GM18520 (cell line): ENCODE measurements around the gene LRP11.
A peak's percentile ranks its signal among the peaks of the same experiment; 100 is the strongest.
"Not testable (repeated sequence)": the region's sequence is repeated elsewhere in the genome, so short reads cannot be mapped to it uniquely, and the experiment has no call there.

Source experiments
- ATAC-seq: cut with Tn5 transposase; IDR thresholded peaks from one replicate; pipeline ENCODE4 v1.9.1; 2021; ENCODE audit not compliant: unreplicated experiment

Gene LRP11

DNA sequence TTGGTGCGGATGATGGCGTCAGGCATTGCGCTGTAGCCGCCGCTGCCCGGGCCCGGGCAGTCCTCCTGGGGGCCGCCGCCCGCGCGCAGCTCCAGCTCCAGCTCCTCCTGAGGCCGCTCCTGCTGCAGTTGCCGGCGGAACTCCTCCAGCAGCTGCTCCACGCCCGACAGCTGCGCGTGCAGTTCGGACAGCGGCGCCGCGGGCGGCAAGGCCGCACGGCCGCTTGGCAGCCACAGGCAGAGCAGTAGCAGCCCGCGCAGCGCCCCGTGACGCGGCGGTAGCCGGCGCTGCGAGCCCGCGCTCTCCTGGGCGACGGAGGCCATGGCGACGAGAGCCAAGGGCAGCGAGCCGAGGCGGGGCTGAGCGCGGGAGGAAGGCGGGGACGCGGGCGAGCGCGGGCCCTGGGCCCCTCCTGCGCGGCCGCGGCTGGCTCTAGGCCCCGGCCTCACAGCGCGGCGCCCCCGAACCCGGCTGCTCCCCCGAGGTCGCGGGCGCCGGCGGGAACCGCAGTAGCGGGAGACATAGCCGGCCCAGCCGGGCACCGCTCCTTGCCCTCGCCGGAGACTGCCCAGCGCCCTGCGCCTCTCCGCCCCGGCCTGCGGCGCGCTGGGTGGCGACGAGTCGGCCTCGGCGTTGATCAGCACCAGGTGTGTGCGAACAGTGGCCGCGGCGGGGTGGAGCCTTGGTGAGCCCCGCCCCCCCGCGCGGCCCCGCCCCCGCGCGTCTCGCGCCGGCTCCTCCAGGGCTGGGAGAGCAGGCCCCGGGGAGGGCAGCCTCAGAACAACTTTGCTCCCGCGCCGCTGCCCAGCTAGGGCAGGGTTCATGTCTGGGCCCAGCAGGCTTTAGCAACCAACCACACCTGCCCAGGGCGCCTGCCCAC lies at the start of gene LRP11:
TSS of gene LRP11 (minus strand) at position 662 of the 880 bp plus-strand sequence. CDS start at position 323, 339 bp downstream.
- peak; percentile 81 for ATAC-seq

DNA sequence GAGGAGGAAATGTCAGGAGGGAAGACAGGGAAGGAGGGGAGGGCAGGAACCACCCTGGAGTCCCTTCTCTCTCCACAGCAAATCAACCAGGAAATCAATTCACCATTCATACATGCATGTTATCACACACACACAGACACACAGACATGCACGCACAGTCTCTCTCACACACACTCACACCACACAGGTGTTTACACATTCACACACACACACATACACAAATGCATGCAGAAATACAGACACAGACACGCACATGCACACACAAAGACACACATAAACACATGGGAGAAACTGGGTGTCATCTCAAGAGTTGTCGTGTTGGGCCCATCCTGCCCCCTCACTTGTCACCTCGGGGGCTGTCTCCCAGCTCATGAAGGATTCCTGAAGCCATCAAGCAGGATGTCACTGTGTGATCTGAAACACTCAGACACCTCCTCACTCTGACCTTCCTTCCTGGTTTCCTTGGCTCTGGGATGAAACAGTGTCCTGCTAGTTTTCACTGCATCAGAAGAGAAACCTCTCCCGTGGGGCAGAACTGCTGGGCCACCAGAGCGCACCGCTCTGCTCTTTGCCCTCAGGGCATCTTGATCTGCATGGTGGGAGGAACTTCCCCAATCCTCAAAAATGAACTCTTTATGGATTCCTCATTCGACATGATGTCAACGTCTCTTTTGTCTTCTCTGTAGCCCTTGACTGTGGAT lies 49.5 kb upstream of the LRP11 start:
- ATAC-seq, result no peak

GRCh38 chr6:149913085-149913484 lies 48.9 kb upstream of the LRP11 start:
- ATAC-seq, result no peak

DNA sequence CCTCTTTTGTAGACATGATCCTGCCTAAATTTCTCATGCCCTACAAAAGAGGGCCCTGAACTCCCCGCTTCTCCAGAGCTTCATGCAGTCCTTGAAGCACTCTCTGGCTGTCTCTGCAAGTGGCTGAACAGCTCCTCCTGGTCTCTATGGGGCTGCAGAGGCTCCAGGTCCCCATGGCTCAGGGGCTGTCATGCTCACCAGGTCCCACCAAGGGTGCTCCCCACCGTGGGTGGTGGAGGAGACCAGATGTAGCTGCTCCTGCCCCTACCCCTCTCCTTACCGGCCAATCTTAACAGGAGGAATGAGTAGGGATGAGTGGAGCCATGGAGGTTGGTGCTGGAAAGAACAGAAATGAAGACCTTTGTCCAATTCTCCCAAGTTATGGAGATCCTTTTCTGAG lies 48.5 kb upstream of the LRP11 start:
- not testable (repeated sequence) for ATAC-seq

DNA sequence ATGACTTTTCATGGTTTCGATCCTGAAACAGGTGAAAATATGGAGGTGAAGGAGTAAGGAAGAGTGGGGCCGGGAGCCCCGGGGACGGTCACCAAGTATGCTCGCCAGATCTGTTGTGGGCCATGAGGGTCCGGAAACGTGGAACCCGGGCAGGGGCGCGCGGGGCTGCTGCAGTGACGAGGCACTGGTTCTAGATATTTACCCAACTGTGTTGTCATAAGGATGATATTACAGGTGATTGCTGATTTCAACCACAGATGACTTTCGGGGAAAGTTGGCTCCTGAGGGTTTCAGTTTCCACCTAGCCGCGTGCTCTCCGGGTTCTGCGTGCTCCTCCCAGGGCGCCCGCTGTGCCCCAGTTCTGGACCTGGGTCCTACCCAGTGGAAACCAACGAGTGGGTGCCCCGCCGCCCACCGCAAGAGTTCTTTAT lies 46.6 kb upstream of the LRP11 start:
- ATAC-seq, result no peak

- no peak for ATAC-seq
Measured at GRCh38 chr6:149909701-149910470, 45.7 kb upstream of the LRP11 start.

DNA sequence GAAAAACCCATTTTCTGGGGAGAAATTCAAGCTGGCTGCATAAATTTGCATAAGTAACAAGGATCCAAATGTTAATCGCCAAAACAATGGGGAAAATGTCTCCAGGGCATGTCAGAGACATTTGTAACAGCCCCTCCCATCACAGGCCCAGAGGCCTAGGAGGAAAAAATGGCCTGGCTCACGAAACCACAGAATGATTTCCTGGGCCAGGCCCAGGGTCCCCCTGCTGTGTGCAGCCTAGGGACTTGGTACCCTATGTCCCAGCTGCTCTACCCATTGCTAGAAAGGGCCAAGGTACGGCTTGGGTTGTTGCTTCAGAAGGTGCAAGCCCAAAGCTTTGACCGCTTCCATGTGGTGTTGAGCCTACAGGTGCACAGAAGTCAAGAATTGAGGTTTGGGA lies 44.3 kb upstream of the LRP11 start:
- ATAC-seq, result not testable (repeated sequence)

DNA sequence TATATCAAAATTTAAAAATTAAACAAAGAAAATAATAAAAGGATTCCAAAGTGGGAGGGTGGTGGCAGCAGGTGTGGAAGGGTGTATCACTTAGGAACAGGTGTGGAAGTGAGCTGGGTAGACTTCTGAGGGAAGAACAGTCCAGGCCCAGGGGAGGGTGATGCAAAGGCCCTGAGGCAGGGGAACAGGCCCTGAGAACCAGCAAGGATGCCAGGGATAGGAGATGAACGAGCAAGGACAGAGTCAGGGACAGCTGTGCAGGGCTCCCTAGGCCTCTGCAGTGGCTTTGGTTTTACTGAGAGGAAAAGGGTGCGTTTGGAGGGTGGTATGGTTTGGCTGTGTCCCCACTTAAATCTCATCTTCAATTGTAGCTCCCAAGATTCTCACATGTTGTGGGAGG lies 43.2 kb upstream of the LRP11 start:
- ATAC-seq, result no peak

GRCh38 chr6:149906405-149906804 lies 42.2 kb upstream of the LRP11 start:
- ATAC-seq, result no peak

DNA sequence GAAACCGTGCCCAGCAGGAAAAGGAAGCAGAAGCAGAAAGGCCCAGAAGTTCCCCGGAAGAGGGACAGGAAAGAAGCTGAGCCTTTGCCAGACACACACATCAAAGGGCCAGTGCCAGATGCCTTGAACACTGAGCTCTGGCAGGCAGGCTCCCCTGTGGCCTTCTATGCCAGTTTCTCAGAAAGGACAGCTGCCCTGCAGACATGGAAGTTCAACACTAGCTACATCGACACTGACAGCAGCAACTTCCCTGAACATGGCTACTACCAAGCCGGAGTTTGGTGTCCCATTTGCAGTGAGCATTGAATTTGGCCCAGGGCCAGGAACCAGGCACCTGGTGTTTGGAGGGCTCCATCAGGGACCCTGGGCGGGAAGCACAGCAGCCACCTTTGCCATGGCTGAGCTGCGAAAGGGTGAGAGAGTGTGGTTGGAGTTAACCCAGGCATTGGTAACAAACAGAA lies 41.8 kb upstream of the LRP11 start:
- no peak for ATAC-seq

- no peak for ATAC-seq
Measured at GRCh38 chr6:149905371-149905910, 41.3 kb upstream of the LRP11 start.

GRCh38 chr6:149904661-149905370 lies 40.7 kb upstream of the LRP11 start:
- ATAC-seq, result no peak

DNA sequence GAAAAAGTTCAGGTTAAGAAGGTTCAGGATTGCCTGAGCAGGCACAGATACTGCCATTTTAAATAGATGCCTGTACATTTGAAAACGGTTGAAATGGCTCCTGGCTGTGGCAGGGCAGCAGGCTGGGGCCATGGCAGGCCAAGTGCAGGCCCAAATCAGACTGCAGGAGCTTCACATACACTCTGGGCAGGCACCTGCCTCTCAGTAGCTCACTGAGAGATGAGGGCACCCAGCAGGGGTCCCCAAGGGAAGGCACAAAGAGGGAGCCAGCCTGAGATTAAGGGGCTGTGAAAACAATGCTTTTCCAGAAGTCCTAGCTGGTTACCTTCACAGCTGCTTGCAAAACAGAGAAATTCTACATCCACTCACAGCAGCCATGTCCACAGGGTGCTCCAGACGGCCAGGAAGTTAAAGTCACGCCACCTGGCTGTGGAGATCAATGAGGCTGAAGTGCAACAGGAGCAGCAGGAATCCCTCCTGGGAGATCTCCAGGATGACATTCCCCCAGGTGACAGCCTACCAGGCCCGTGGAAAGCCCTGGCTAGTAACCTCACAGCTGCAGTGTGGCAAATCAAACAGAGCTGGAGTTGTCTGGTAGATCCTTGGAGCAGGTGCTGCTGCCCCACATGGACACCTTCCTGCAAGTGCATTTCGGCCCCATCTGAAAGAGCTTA lies 39.9 kb upstream of the LRP11 start:
- ATAC-seq, result no peak

DNA sequence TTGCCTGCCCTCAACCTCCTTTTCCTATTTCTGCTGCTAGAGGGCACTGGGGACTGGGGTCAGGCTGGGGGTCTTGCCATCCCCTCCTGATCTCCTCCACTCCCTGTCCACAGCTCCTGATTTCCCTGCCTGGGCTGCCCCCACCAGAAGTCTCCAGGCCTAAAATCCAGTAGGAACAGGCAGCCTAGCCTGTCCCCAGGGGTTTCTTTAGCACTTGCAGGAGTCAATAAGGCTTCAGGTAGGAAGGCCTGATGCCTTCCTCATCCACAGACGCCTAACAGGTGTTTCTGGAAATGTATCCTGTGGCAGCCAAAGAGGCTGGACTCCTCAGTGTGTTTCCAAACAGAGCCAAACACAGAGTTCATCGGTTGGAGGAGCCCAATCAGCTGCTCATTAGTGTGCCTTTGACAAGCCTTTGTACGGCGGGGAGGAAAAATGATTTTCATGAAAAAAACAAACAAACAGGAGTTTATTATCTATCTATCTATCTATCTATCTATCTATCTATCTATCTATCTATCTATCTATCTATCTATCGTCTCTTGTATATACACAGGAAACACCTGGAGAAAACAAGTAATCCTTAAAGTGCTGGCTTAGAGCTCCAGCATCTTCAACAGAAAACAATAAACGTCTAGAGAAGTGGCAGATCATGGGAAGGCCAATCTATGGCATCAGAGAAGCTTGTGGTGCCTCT lies 37.4 kb upstream of the LRP11 start:
- ATAC-seq, result no peak

- no peak for ATAC-seq
Measured at GRCh38 chr6:149900620-149901443, 36.7 kb upstream of the LRP11 start.

DNA sequence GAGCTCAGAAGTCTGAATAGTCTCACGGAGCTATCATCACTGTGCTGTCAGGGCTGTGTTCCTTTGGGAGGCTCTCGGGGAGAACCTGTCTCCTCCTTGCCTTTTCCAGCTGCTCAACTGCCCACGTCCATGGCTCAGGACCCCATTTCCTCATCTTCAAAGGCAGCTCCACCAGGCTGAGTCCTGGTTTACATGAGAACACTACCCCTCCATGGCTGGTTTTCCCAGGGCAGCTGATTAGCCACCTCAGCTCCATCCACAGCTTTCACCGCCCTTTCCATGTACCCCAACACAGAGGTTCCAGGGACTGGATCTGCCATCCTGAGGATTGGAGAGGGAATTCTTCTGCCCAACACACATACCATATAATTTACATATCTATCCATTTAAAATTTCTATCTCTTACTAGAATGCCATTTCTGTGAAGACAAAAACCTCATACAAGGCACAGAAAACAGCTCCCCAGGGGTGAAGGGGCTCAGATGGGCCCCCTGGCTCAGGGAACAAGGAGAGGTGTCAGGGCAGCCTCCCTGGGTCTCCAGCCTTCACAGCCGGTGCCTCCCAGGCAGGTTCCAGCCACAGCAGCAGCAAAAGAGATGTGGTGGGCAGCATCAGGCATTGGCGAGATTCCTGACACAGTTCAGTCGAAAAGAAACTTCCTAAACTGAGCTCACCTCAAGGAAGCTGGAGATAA lies 35.9 kb upstream of the LRP11 start:
- ATAC-seq, result no peak

DNA sequence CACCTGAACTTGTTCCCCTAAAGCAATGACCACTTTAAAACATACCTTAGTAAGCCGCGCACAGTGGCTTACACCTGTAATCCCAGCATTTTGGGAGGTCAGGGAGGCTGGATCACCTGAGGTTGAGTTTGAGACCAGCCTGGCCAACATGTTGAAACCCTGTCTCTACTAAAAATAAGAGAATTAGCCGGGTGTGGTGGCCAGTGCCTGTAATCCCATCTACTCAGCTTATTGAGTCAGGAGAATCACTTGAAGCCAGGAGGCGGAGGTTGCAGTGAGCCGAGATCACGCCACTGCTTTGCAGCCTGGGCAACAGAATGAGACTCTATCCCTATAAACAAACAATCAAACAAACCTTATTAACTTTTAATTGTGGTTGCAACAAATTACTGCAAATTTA lies 35.3 kb upstream of the LRP11 start:
- no peak for ATAC-seq

DNA sequence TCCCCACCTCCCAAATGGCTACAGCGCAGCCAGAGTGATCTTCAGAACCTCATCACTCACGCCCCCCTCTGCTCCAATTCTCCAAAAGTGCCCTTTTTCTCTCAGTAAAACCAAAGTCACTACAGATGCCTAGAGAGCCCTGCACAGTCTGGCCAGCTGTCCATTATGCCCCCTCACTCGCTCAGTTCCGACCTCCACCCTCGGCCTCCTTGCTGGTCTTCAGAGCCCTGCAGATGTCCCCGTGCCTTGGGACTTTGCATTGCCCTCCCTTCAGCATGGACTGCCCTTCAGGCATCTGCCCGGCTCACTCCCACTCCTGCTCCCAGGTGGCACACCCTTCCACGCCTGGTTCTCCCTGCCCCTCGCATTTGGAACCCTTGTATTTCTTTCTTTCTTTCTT lies 34.8 kb upstream of the LRP11 start:
- no peak for ATAC-seq
